Activated CD4-positive, CD25-positive, alpha-beta regulatory T cell (primary cell): Measurements from ENCODE around the gene ANXA4.
A peak's percentile ranks its signal among the peaks of the same experiment; 100 is the strongest.
"Not testable (repeated sequence)": the region's sequence is repeated elsewhere in the genome, so short reads cannot be mapped to it uniquely, and the experiment has no call there.

Experiments
- DNase-seq, 4 experiments: peaks; one replicate each; lab custom pipeline; 2025; lab: John Stamatoyannopoulos, UW

ANXA4 gene

DNA sequence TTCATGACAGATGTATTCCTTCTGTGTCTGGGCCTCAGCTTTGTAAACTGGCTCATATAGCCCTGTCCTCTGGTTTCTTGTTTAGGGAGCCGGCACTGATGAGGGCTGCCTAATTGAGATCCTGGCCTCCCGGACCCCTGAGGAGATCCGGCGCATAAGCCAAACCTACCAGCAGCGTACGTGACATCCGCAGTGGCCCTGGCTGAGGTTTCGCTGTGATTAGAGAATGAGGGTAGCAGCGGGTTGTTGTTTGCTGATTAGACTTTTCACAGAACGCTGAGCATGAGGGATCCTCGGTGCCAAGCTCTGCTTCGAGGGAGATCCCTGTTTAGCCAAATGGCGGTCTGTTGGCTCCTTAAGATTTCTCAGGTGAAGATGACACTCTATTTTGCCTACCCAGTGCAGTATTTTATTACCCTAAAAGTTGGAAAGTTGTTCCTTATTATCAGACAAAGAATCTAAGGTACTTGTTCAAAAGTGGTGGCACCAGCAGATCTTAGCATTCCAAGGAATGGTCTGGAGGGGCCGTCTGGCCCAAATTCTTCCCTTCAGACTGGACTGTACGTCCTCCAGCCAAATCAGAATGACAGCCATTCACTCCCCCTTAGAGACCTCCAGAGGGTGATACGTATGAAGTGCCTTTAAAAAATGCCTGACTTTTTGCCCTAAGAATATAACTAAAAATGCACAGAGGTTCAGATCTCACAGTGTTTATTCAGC, 66.0 kb downstream of the ANXA4 start:
- no peak for DNase-seq

DNA sequence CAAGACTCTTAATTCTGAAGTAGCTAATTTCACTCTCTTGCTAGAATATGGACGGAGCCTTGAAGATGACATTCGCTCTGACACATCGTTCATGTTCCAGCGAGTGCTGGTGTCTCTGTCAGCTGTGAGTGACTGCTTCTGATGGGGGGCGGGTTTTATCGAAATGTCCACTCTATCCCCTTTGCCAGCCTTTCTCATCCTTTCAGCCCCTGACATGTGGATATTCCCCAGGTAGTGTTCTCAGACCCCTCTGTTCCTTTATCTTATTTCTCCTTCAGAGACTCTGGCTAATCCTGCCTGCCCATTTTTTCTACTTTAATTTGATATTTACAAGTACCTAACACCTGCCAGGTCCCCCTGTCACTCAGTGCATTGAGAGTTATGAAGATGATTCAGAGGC, 68.6 kb downstream of the ANXA4 start:
- no peak for DNase-seq

DNA sequence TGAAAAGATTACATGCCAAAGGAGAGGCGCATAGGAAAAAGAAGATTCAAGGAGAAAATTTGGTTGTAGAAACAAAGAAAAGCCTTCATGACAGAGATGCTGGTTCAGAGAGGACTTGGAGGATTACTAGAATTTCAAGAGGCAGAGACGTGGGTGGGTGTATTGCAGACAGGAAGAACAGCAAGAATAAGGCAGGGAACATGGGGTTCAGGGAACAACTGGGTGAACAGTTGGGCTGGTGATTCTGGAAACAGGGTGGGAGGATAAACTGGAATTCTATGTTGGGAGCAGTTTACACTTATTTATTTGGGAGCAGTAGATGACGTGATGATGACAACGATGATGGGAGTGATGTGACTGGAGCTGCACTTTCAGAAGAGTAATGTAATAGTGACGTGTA, 69.1 kb downstream of the ANXA4 start:
- DNase-seq, result no peak

DNA sequence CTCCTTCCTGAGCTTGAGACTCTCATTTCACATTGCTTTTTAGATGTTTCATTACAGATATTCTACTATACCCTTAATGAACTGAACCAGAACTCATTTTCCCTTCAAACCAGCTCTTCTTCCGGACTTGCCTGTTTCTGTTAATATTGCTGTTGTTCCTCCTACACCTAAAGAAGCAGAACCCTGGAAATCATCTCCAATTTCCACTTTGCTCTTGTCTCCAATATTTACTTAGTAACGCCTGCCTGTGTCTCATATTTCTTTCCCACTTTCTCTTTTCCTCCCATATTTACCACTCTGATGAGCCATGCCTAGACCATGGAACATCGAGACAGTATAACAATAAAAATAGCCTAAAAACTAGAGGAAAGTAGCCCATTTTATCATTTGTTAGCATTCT, 69.7 kb downstream of the ANXA4 start:
- DNase-seq, result no peak

DNA sequence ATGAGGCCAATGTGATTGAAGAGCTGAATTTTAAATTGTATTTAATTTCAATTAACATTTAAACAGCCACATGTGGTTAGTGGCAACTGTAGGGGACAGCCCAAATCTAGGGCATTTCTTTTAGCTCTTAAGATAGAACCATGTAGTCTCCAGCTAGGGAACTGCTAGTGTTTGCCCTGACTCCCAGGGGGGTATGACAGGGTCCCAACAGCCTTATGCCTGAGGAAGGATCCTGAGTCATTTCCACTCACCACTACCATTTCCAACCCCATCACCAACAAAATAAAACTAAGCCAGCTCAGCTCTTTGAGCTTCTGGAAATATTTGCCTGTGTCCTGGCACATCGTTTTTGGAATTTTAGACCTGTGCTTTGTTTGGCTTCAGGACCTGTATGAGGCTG, 73.8 kb downstream of the ANXA4 start:
- no peak for DNase-seq

DNA sequence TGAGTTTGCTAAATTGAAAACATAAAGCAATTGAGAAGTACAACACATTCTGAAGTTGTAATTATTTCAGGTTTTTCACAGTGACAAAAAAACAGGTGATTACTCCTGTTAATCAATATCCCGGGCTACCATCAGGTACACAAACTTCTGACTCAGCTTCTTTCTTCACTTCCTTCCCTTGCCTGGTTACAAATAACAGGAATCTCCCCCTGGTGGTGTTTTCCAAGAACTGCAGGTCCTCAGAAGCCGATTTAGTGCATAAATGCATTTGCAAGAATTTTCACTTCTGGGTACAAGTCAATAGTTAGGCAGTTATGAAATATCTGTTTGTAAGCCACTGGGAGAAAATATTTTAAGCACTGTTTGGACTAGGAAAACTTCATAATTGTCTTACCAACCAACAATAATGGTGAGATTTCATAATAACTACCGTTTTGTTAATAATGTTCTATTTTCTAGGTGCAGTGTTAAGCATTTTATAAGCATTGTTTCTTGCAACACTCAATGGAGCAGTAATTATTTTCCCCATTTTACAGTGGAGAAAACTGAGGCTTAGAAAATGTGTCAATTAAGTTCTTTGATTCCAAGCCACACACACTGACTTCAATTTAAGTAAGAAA, 75.1 kb downstream of the ANXA4 start:
- peak; percentile 26 to 52 (median 36) for DNase-seq

DNA sequence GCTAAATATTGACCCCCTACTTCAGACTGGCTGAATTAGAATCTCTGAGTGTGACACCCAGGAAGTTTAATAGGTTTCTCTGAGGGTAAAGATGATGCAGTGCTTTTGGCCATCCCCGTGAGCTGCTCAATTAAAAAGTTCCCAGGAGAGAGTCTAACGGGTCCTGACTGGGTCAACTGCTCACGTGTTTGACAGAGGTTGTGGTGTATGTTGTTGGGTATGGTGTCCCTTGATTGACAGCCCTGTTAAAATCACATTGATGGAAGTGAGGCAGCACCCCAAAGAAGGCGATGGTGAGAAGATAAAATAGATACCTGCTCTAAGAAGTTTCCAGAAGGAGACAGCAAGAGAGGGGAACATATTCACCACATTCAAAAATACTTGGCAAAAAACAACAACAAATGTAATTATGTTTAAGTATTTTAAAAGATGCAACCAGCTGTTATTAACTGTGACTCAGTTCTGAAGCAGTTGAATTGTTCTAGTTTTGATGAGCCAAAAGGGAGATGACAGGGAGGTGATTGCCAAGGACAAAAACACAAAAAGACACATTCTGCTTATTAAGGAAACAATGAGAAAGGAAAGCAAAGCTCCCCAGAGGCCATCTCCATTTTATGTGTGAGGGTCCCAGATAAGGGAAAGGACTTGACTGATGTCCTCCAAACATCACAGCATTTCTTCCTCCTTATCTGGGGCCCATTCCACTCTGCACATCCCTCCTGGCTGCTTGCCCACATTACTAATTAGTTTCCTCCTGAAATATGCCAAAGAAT, 76.0 kb downstream of the ANXA4 start:
- DNase-seq, result no peak

DNA sequence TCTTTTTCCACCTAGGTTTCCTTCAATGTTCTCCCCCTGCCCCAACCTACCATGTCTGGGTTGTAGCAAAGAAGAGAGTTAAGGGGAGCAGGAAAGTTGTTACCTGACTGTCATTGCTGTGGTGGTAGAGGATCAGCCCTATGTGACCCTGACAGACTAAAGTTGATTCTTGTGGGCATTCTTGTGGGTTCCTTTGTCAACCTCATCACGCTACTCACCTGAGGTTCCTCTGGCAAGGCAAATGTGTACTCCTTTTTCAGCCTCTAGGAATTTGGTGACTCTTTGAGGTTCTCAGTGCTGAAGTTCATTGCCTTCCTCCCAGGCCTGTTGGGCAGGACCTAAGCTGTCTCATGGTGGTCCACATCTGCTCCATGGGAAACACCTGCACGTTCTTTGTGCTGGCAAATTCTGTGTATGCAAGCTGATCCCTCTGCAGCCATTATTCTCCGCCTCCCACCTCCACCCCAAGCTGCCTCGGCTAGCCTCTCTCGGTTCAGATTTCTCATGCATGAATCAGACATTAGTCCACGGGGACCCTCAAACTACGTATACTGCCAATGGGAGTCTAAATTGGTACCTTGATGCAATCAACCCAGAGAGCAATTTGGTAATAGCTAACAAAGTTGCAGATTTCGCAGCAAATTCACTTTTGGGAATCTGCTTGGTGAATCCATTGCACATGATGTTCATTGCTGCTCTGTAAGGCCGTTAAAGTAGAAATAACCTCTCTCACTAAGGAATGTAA, 86.0 kb downstream of the ANXA4 start:
- no peak for DNase-seq

DNA sequence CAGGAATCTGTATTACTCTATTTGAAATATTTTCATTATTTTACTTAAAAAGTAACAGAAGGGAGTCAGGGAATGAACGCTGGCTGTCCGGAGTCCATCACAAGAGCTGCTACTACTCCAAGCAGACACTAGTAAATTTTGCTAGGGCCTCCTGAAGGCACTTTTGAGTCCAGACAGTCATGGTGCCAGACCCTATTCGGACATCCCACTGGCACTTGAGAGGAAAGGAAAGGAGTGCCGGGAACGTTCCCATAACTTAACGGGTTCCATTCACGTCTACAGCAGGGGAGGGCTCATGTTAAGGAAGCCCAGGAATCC, 87.0 kb downstream of the ANXA4 start:
- no peak for DNase-seq

DNA sequence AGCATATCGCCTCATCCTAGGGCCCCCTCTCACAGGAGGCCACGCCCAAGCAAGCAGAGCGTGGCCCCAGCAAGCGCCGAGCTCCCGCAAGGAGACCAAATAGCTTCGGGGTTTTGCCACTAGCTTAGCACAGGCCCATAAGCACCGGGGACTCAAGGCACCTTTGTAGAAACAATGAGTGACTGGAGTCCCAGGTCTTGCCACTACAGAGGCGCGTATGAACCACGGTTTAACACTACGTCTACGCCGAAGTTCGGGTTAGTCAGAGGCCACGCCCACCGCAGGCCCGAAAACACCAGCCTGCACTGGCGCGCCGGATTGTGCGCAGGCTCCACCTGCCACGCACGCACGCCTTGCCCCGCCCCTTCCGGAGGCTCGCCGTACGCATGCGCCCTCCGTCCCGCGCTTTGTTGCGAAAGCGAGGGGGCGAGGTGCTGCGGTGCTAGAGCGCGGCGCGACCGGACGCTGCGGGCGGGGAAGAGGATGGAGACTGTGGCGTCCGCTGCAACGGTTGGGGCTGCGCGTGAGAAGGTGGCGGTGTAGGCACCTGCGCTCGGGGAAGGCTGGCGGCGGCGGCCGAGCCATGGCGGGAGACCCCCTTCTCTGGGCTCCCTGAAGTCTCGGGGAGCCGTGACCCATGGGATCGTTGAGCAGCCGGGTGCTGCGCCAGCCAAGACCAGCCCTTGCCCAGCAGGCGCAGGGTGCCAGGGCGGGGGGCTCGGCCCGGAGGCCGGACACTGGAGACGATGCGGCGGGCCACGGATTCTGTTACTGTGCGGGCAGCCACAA, 87.5 kb downstream of the ANXA4 start, which contains the start of gene GMCL1:
TSS of gene GMCL1 (plus strand) at position 405 of the 789 bp plus-strand sequence. CDS start at position 638, 233 bp downstream.
- DNase-seq, result peak; percentile 97 to 99 (median 98)

DNA sequence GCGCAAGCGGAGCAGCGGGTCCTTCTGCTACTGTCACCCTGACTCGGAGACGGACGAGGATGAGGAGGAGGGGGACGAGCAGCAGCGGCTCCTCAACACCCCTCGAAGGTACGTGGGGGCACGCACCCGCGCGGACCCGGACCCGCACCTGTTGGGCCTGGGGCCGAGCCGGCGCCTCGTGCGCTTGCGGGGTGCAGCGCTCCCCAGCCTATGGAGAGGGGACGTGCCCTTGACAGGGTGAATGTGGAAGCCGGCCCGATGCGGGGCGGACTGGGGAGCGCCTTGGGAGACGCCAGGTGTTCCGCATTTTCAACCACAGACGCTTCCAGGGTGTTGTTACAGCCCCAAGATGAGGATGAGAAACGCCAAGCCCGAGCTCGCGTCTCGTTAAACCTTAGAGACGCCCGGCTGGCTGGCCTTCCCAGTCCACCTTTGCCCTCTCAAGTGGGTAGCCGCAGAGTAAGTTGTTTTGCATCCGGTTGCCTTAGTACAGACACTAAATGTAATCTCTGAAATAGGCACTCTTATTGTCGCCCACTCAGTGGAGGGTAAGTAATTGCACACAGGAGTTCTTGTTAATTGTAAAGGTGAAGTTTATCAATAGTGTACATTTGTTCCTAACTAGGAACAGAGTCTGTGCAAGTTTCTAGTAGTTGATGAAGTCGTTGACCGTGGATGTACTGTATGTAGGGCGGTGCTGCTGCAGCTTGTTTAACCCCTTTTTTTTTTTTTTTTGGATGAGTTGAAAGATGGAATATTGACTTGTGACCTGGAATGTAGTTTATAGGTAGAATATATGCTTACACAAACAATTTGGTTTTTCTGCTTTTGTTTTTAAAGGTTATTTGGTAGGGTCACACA, 88.3 kb downstream of the ANXA4 start:
- DNase-seq, result peak in 1 of 4 experiments; percentile 20

DNA sequence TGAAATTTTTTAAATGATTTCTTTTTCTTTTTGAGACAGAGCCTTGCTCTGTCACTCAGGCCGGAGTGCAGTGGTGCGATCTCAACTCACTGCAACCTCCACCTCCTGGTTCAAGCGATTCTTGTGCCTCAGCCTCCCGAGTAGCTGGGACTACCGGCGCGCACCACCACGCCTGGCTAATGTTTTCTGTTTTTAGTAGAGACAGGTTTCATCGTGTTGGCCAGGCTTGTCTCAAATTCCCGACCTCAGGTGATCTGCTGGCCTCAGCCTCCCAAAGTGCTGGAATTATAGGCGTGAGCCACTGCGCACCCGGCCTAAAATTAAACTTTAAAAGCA, 88.9 kb downstream of the ANXA4 start:
- not testable (repeated sequence) for DNase-seq

DNA sequence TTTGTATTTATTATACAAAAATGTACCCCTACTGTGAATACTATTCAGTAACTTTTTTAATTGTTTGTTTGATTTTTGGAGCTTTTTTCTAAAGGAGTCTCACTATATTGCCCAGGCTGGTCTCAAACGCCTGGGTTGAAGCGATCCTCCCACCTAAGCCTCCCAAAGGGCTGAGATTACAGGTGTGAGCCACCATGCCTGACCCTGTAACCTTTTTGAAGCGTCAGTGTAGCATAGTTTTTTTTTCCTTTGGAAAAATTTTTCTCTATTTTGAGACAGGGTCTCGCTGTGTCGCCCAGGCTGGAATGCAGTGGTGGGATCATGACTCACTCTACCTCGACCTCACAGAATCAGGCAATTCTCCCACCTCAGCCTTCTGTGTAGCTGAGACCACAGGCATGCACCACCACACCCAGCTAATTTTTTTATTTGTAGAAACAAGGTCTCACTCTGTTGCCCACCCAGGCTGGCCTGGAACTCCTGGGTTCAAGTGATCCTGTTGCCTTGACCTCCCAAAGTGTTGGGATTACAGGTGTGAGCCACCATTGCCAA, 89.5 kb downstream of the ANXA4 start:
- DNase-seq, result no peak

DNA sequence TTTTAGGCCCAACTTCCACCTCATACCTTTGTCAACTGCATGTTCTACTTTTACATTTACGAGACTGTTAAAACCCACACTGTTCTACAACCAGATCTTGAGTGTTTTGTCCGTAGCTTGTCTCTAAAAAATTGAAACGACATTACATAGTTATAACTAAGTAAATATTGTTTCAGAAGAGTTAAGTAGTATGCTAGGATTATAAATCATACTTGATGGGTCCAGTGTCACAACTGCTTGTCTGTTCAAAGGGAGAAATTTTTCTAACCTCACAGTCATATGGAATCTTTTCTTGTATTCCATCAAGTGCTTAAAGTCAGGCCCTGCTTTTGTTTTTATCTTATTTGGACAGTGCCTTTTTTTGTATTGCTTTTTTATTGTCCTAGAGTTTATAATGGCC, 91.8 kb downstream of the ANXA4 start:
- no peak for DNase-seq

DNA sequence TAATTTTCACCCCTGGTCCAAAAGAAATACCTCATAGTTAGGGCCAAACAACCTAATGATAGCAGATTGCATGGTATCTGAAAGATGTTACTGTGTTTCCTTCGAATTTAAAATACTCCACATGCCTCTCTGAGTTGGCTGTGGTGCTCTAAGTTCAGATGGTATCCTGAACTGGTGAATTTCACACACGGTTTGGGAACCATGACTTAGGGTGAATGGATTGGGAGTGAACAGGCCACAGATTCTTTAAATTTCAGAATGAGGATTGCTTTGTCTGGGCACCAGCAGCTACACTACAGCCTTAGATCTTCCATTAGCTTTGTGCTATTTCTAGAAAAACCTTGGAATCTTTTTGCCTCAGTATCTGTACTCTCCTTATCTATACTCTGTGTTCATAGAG, 93.7 kb downstream of the ANXA4 start:
- DNase-seq, result no peak

DNA sequence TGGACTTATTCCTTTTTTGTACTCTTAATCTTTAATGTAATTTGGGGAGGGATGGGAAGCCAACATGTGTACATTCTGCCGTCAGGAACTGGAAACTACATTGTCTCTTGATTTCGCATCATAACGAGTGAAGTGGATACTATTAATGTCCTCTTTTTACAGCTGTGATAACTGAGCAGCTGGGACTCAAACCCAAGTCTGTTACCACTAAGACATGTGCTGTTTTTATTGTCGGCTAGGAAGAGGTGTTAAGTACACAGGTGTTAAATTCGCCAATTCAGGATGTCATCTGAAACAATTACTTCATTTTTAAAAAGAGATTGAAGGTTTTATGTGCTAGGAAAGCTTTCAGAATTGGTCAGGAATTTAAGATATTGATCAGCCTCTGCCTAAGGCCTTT, 94.4 kb downstream of the ANXA4 start:
- DNase-seq, result no peak

DNA sequence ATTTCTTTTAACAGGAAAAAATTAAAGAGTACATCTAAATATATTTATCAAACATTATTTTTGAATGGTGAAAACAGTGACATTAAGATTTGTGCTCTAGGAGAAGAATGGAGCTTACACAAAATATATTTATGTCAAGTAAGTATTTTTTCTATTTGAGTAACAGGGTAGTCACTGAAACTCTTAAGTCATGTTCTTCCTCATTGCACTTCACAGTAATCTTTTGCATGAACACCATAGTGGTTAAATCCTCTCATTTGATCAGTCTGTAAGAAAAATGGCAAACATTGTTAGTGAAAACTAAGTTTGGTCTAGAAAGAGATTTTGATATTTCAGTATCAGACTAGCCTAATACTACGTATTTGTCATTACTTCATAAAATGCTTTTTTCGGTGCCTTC, 95.6 kb downstream of the ANXA4 start:
- no peak for DNase-seq

DNA sequence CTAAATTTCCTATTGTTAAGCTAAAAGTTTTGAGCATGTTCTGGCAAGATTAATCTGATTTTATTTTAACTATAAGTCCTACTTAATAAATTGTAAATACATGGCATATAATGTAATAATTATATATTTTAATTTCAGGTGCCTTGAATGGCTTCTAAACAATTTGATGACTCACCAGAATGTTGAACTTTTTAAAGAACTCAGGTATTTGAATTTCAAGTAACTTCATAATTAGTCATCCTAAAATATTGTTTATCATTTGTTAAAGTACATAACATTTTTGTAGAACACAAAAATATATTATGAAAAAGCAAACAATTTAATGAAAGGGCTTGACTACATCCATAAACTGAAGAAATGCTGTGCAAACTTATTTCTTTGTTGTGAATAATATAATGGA, 102.1 kb downstream of the ANXA4 start:
- DNase-seq, result no peak

DNA sequence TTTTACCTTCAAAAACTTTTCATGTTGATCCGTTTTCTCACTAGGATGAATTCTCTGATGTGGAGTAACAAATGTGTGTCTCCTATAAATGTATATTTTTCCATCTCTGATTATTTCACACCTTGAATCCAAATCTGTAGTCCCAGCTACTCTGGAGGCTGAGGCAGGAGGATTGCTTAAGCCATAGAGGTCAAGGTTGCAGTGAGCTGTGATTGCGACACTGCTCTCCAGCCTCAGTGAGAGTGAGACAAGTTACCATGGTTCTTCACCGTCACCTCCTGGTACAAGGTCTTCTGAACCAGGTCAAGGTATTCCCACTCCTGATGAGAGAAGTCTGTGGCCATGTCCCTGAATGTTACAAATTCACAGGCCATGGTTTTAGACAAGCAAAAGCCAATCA, 102.6 kb downstream of the ANXA4 start:
- no peak for DNase-seq
